BLaER1 (cell line): ENCODE data around the gene CNDP2.

Experiments used
- H3K27ac ChIP-seq: shearing (Covaris generic); formaldehyde crosslinking; 2 replicates; pipeline ENCODE4 v1.8.1; 2022
- H3K27me3 ChIP-seq: shearing (Covaris generic); formaldehyde crosslinking; 2 replicates; pipeline ENCODE4 v1.8.1; 2022
- H3K36me3 ChIP-seq: shearing (Covaris generic); formaldehyde crosslinking; 2 replicates; pipeline ENCODE4 v1.8.1; 2022
- H3K4me1 ChIP-seq: shearing (Covaris generic); formaldehyde crosslinking; 2 replicates; pipeline ENCODE4 v1.8.1; 2022
- H3K4me2 ChIP-seq: shearing (Covaris generic); formaldehyde crosslinking; 2 replicates; pipeline ENCODE4 v1.8.1; 2022
- H3K4me3 ChIP-seq: shearing (Covaris generic); formaldehyde crosslinking; 2 replicates; pipeline ENCODE4 v1.8.1; 2022
- H3K9ac ChIP-seq: shearing (Covaris generic); formaldehyde crosslinking; 2 replicates; pipeline ENCODE4 v1.8.1; 2022
- H3K9me3 ChIP-seq: shearing (Covaris generic); formaldehyde crosslinking; 2 replicates; pipeline ENCODE4 v1.8.1; 2022
- H4K20me1 ChIP-seq: shearing (Covaris generic); formaldehyde crosslinking; 2 replicates; pipeline ENCODE4 v1.8.1; 2022
- Cebpa-rat ChIP-seq: shearing (Covaris generic); IDR thresholded peaks from 2 replicates; pipeline ENCODE4 v1.8.1; 2022

Gene CNDP2

GRCh38 chr18:74495581-74496507, at the start of gene CNDP2:
TSS of gene CNDP2 (plus strand) at chr18:74496363. CDS start at chr18:74499974, 3,611 bp downstream.
- TF ChIP-seq Cebpa-rat = no peak

DNA sequence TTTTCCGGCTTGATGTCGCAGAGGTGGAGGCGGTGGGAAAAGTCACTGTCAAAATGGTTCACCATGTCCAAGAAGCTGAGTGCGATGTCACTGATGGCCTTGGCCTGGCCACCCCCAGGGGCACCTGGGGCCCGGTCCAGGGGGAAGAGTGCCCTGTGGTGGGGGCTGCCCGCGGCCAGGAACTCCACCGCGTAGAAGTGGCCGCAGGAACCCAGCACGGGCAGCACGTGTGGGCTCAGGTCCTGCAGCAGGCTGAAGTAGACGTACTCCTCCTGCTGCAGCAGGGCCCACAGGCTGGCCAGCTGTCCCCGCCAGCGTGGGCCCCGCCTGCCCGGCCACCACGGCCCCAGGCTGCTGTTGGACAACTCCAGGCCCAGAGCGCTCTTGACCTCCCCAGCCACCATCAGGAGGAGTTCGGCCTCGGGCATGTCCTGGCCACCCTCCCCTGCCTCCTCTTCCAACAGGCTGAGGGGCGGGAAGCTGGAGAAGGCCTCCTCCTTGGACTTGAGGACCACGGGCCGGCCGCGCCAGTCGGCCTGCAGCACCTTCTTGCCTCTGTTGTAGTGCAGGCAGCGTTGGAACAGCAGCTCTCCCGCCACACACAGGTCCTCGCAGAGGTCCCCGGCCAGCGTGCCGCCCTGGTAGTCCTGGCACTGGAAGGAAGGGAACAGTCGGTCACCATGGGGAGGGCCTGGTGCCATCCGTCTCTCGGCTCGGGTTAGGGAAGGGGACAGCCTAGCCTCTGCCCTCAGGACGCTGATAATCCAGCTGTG, 49.3 kb upstream of the CNDP2 start:
- peaks cover 83% of the 10 kb centered on the region for H3K4me1 ChIP-seq
- H3K9ac ChIP-seq = no peak overlapping the region; the same call in 1 of the 2 replicates
- H4K20me1 ChIP-seq = peaks cover 86% of the 10 kb centered on the region
- H3K4me2 ChIP-seq = peak overlapping the region; percentile 49
- H3K9me3 ChIP-seq = no peaks in the 10 kb centered on the region
- no peaks in the 10 kb centered on the region for H3K27me3 ChIP-seq
- H3K36me3 ChIP-seq = peaks cover 98% of the 10 kb centered on the region
- no peak for TF ChIP-seq Cebpa-rat
- no peak overlapping the region for H3K4me3 ChIP-seq
- peak overlapping the region; percentile 56; the same call in 1 of the 2 replicates for H3K27ac ChIP-seq

More at GRCh38 chr18:74495581-74496507, at the start of gene CNDP2:
- Histone ChIP-seq H4K20me1 (no peaks in the 10 kb centered on the region), H3K4me1 (peaks cover 67% of the 10 kb centered on the region), H3K9ac (peak within 1 kb of the TSS; percentile 96), H3K27ac (peak within 1 kb of the TSS; percentile 97), H3K27me3 (no peaks in the 10 kb centered on the region), H3K4me2 (peak within 1 kb of the TSS; percentile 92), H3K9me3 (peaks cover 16% of the 10 kb centered on the region), H3K36me3 (peaks cover 5% of the 10 kb centered on the region), H3K4me3 (peak within 1 kb of the TSS; percentile 87)

DNA sequence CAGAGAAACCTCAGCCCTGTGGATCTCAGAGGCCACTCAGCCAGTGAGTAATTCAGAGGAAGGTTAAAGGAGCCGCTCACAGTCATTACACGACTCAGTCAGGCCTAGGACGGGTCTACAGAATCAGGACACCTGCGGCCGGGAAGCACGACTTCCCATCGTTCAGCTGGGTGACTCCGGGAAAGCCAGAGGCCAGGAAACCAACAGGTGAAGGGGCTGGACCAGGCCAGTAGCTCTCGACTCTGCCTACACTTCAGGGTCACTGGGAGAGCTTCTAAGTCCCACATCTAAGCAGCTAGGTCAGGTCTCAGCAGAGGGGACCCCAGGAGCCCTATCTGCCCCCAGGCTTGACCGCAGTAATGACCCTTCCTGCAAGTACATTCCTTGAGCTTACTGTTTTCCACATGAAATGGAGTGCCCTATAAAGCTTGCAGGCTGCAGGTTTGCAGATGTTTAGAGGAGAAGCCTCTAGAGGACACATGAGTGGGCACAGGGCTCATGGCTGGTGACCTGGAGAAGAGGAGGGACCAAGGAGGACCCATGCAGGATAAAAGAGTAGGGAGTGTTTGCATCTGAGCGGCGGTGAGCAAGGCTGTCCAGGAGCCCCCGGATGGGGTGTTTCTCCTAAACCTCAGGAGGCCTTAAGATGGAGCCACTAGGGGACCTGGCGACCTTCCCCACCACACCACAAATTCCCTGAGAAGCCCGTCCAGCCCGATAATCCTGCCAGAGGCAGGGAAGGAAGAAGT, 48.6 kb upstream of the CNDP2 start:
- H3K27ac ChIP-seq = peak overlapping the region; percentile 28; the same call in 1 of the 2 replicates
- no peak for TF ChIP-seq Cebpa-rat
- no peak overlapping the region; the same call in 1 of the 2 replicates for H3K9ac ChIP-seq
- no peaks in the 10 kb centered on the region for H3K9me3 ChIP-seq
- no peak overlapping the region for H3K4me3 ChIP-seq
- H4K20me1 ChIP-seq = peaks cover 87% of the 10 kb centered on the region
- H3K36me3 ChIP-seq = peaks cover 98% of the 10 kb centered on the region
- H3K4me2 ChIP-seq = peak overlapping the region; percentile 36
- peaks cover 91% of the 10 kb centered on the region for H3K4me1 ChIP-seq
- H3K27me3 ChIP-seq = no peaks in the 10 kb centered on the region

- H3K27ac ChIP-seq = peak overlapping the region; percentile 50; the same call in 1 of the 2 replicates
- TF ChIP-seq Cebpa-rat = no peak
- no peaks in the 10 kb centered on the region for H3K9me3 ChIP-seq
- H3K27me3 ChIP-seq = no peaks in the 10 kb centered on the region; the same call in 1 of the 2 replicates
- H3K9ac ChIP-seq = no peak overlapping the region
- no peak overlapping the region for H3K4me3 ChIP-seq
- H3K4me1 ChIP-seq = peaks cover 100% of the 10 kb centered on the region
- peak overlapping the region; percentile 87 for H3K4me2 ChIP-seq
- H3K36me3 ChIP-seq = peaks cover 90% of the 10 kb centered on the region
- H4K20me1 ChIP-seq = peaks cover 63% of the 10 kb centered on the region
Observed at GRCh38 chr18:74450626-74451025, 45.5 kb upstream of the CNDP2 start.

GRCh38 chr18:74451148-74451547, 45.0 kb upstream of the CNDP2 start:
- Histone ChIP-seq H3K4me3 (no peak overlapping the region), H3K27ac (peak overlapping the region; percentile 50; the same call in 1 of the 2 replicates), H3K4me2 (peak overlapping the region; percentile 87), H3K9me3 (no peaks in the 10 kb centered on the region), H3K27me3 (peaks cover 5% of the 10 kb centered on the region), H3K4me1 (peaks cover 98% of the 10 kb centered on the region), H3K36me3 (peaks cover 85% of the 10 kb centered on the region), H4K20me1 (peaks cover 58% of the 10 kb centered on the region), H3K9ac (no peak overlapping the region)
- TF ChIP-seq Cebpa-rat = no peak

GRCh38 chr18:74453016-74453566, 43.1 kb upstream of the CNDP2 start:
- Histone ChIP-seq H3K9ac (peak overlapping the region; percentile 97; the same call in 1 of the 2 replicates), H3K27ac (peak overlapping the region; percentile 98; the same call in 1 of the 2 replicates), H3K4me3 (peak overlapping the region; percentile 95), H3K36me3 (peaks cover 65% of the 10 kb centered on the region), H3K4me1 (peaks cover 85% of the 10 kb centered on the region), H4K20me1 (peaks cover 38% of the 10 kb centered on the region), H3K9me3 (no peaks in the 10 kb centered on the region), H3K27me3 (peaks cover 22% of the 10 kb centered on the region), H3K4me2 (peak overlapping the region; percentile 87)
- no peak for TF ChIP-seq Cebpa-rat

GRCh38 chr18:74453642-74454198, 42.4 kb upstream of the CNDP2 start:
- Histone ChIP-seq H4K20me1 (peaks cover 32% of the 10 kb centered on the region), H3K36me3 (peaks cover 59% of the 10 kb centered on the region), H3K4me2 (peak overlapping the region; percentile 87), H3K9me3 (no peaks in the 10 kb centered on the region), H3K4me3 (peak overlapping the region; percentile 95), H3K4me1 (peaks cover 85% of the 10 kb centered on the region), H3K27me3 (peaks cover 28% of the 10 kb centered on the region), H3K27ac (peak overlapping the region; percentile 98), H3K9ac (peak overlapping the region; percentile 97)
- no peak for TF ChIP-seq Cebpa-rat

DNA sequence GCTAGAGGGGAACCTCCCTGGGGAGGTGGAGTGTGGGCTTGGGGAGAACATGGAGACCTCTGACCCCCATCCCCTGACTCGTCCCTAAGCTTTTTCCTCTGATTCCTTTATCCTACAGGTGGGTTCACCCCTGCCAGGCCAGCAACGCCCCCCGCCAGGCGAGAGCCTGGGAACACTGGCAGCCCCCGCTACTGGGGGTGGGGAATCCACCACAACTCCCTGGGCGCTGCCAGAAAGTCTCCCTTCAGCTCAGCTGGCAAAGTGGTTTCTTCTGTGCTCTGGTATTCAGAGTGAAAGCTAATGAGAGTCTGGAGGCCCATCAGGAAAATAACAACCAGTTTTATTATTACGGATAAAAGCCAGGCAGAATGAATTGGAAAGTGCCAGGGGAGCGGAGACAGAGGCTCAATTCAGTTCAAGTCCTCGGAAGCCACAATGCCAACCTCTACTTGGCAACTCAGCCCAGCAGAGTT, 41.8 kb upstream of the CNDP2 start:
- H3K9me3 ChIP-seq = no peaks in the 10 kb centered on the region
- peak overlapping the region; percentile 95 for H3K4me3 ChIP-seq
- H3K27me3 ChIP-seq = peaks cover 30% of the 10 kb centered on the region
- H3K4me2 ChIP-seq = peak overlapping the region; percentile 87
- peak overlapping the region; percentile 98 for H3K27ac ChIP-seq
- TF ChIP-seq Cebpa-rat = no peak
- H3K9ac ChIP-seq = peak overlapping the region; percentile 97
- peaks cover 85% of the 10 kb centered on the region for H3K4me1 ChIP-seq
- H4K20me1 ChIP-seq = peaks cover 30% of the 10 kb centered on the region
- peaks cover 55% of the 10 kb centered on the region for H3K36me3 ChIP-seq
